Hematopoietic multipotent progenitor cell treated with erythropoietin and hydrocortisone succinate and interleukin-3 and kit ligand, for 4 days (in vitro differentiated cells): ENCODE data around the gene SP1.
"Not testable (repeated sequence)": the region's sequence is repeated elsewhere in the genome, so short reads cannot be mapped to it uniquely, and the experiment has no call there.

Source experiments
- DNase-seq: peaks from one replicate; pipeline ENCODE4 v3.0.0-alpha.2; 2015

Gene SP1

DNA sequence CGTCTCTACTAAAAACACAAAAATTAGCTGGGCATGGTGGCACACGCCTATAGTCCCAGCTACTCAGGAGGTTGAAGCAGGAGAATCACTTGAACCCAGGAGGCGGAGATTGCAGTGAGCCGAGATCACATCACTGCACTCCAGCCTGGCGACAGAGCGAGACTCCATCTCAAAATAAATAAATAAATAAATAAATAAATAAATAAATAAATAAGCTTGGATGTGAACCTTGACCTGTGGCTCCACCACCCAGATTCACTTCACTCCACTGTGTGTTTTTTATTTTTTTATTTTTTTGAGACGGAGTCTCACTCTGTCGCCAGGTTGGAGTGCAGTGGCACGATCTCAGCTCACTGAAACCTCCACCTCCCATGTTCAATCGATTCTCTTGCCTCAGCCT is 18.3 kb upstream of the SP1 start:
- not testable (repeated sequence) for DNase-seq

DNA sequence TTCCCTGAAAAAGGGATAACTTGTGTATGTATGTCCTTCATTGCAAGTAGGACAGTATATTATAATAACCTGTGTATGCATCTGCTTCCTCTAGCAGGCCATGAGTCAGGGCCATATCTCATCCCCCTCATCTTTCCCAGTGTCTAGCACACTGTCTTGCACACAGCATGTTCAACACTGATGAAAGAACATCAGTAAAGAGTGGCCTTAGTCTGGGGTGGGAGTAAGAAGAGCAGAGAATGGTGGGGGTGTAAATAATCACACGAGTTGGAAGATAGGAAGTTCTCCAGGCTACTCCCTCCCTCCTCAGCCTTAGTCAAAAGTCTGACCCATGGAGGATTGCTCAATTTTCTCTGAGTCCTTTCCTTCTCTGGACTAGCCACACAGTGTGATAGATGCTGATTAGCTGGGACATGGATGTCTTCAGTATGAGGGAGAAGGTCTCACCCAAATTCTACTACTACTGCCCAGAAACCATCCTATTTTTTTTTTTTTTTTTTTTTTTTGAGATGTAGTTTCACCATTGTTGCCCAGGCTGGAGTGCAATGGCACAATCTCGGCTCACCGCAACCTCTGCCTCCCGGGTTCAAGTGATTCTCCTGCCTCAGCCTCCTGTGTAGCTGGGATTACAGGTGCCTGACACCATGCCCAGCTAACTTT is 14.6 kb upstream of the SP1 start:
- DNase-seq: peak; percentile 74

DNA sequence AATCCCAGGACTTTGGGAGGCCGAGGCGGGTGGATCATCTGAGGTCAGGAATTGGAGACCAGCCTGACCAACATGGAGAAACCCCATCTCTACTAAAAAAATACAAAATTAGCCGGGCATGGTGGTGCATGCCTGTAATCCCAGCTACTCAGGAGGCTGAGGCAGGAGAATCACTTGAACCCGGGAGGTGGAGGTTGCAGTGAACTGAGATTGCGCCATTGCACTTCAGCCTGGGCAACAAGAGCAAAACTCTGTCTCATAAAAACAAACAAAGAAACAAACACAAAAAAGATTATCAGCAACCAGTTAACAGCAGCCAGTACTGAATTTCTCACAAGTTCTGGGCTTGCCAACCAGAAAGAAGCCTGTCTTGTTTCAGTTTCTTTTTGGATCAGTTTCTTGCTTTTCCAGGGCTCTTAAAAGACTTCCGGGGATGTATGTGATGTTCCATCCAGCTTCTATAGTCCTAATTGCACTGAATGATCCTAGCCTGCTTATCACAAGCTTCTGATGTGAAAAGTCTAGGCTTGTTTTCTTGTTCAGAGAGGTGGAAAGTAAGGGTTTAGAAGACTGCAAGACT is 6.3 kb upstream of the SP1 start:
- DNase-seq: not testable (repeated sequence)

DNA sequence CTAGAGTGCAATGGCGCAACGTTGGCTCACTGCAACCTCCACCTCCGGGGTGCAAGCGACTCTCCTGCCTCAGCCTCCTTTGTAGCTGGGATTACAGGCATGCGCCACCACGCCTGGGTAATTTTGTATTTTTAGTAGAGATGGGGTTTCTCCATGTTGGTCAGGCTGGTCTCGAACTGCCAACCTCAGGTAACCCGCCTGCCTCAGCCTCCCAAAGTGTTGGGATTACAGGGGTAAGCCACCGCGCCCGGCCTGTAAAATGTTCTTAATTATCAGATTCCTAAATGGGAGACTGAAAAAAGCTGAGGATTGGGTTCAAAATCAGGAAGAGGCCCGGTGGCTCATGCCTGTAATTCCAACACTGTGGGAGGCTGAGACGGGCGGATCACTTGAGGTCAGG is 5.7 kb upstream of the SP1 start:
- DNase-seq: not testable (repeated sequence)

DNA sequence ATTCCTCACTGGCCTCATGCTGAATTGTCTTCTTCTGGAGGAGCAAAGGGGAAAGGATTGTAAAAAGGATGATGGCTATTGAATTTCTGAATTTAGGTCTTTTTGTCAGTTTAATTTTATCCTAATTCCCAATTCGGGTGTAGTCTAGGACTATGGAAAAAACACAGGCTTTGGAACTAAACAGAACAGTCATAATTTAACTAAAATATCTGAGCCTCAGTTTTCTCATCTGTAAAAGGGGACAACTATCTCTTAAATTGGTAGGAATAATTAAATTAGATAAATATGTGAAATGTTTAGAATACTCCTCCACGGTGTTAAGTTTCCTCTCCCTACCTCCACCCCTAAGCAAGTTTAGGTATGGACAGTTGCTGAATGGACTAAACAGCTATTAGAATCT is 3.2 kb upstream of the SP1 start:
- DNase-seq: no peak

DNA sequence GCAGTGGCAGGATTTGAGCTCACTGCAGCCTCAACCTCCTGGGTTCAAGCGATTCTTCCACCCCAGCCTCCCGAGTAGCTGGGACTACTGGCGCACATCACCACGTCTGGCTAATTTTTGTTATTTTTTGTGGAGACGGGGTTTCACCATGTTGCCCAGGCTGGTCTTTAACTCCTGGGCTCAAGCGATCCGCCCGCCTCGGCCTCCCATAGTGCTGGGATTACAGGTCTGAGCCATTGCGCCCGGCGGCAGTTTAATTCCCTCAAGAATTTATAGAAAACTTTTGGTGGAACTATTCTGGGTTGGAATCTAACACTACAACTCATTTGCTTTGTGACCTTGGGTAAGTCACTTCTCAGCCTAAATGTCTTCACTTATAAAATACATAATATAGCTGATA is 1.8 kb upstream of the SP1 start:
- no peak for DNase-seq

DNA sequence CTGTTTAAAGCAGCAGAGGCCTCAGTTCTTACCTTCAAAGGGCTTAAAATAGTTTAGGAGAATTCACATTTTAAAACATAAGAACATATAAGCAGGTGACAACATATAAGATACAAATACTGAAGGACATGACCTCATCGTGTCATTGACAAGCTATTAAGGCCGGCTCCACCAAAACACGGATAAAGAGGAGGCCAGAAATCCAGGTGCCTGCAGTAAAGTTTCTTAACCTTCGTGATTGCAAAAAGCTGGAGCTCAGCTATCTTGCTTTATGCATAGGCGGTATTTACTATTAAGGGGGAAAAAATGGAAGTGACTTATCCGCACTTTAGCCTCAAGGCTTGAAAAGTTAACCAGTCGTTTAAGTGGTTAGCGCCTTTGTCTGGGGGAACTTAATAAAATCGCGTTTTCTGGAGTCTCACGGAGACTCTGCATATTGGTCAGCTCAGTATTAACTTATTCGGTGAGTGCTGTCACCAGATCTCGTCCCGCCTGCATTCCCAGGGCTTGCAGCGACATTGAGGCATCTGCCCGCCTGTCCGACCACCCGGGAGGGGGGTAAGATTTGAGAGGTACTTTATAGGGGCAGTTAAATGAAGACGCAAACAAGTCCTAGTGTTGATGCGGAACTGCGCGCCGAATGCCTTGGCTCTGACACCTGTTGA is 1.1 kb upstream of the SP1 start:
- DNase-seq: peak; percentile 52

DNA sequence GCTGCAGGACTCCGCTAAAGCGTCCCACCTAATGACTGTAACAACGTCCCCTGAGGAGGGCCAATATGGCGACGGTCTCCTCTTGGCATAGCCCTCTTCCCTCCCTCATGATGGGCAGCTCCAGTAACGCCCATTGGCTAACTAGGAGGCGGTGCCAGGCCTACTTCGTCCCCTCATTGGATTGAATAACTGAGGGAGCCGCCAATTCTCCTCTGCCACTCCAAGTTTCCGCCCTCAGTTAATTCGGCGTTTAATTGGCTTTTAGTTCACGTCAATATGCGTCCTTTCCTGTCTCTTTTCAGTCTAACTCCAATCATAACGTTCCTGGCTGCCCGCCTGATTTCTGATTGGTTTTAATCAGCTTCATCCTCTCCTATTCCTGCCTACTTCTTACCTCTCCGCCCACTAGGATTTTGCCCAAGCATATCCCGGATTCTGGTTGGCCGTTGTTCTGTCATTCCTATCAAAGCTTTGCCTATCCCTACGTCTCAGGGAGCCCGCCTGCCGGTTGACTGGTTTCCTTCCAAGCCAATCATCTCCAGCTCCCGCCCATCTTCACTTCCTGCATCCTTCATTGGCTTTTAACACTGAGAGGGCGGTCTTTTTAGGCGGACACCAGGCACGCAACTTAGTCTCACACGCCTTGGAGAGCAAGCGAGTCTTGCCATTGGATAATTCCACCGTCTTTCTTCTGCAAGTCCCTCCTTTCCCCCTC is 430 bp upstream of the SP1 start:
- peak; percentile 100 for DNase-seq

DNA sequence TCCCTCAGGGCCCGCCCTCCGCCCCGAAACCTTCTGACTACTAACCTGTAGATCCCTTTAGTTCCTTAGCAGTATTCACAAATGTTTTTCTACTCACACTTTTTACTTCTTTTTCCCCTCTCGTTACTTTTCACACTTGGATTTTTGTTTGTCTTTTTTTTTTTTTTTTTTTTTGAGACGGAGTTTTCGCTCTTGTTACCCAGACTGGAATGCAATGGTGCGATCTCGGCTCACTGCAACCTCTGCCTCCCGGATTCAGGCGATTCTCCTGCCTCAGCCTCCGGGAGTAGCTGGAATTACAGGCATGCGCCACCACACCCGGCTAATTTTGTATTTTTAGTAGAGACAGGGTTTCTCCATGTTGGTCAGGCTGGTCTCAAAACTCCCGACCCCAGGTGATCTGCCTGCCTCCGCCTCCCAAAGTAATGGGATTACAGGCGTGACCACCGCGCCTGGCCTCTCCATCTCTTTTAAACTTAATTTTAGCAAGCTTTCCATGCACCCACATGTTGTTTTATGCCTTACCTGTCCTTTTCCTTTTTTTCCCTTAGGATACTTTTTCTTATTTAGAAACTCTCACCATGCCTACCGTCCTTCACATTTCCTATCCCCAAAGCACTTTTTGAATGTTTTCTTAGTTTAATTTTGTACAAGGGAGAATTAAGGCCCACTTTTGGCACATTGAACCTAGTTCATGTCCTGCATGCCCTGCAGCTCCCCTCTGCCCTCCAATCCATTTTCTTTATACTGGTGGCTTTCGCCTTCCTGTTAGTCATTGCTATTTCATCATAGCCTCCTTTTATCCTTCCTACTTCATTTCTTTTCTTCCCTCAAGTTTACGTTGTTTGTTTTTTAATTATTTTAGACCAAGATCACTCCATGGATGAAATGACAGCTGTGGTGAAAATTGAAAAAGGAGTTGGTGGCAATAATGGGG is 1.1 kb downstream of the SP1 start:
- DNase-seq: peak; percentile 55

DNA sequence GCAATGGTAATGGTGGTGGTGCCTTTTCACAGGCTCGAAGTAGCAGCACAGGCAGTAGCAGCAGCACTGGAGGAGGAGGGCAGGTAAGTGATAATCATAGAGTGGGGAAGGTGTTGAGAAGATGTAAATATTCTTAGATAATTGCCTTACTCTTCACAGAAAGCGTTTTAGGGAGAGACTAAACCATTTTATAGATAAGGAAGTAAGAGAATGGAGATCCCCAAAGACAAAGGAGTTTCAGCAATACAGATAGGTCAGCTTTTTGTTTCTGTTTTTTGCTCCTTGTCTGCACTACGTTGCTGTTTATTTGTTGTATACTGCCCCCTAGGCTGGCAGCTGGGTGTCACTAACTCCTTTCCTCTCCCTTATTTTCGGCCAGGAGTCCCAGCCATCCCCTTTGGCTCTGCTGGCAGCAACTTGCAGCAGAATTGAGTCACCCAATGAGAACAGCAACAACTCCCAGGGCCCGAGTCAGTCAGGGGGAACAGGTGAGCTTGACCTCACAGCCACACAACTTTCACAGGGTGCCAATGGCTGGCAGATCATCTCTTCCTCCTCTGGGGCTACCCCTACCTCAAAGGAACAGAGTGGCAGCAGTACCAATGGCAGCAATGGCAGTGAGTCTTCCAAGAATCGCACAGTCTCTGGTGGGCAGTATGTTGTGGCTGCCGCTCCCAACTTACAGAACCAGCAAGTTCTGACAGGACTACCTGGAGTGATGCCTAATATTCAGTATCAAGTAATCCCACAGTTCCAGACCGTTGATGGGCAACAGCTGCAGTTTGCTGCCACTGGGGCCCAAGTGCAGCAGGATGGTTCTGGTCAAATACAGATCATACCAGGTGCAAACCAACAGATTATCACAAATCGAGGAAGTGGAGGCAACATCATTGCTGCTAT is 2.0 kb downstream of the SP1 start:
- peak; percentile 89 for DNase-seq

DNA sequence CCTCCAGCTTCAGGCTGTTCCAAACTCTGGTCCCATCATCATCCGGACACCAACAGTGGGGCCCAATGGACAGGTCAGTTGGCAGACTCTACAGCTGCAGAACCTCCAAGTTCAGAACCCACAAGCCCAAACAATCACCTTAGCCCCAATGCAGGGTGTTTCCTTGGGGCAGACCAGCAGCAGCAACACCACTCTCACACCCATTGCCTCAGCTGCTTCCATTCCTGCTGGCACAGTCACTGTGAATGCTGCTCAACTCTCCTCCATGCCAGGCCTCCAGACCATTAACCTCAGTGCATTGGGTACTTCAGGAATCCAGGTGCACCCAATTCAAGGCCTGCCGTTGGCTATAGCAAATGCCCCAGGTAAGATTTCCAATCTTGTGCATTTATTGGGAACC is 3.3 kb downstream of the SP1 start:
- no peak for DNase-seq

DNA sequence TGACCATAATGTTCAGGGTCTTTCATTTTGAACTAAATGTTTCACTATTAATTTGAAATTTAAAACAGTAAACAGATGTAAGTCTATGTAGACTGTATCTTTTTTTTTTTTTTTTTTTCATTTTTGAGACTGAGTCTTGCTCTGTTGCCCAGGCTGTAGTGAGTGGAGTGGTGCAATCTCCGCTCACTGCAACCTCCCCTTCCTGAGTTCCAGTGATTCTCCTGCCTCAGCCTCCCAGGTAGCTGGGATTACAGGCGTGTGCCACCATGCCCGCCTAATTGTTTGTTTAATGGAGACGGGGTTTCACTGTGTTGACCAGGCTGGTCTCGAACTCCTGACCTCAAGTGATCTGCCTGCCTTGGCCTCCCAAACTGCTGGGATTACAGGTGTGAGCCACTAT is 6.4 kb downstream of the SP1 start:
- DNase-seq: not testable (repeated sequence)

DNA sequence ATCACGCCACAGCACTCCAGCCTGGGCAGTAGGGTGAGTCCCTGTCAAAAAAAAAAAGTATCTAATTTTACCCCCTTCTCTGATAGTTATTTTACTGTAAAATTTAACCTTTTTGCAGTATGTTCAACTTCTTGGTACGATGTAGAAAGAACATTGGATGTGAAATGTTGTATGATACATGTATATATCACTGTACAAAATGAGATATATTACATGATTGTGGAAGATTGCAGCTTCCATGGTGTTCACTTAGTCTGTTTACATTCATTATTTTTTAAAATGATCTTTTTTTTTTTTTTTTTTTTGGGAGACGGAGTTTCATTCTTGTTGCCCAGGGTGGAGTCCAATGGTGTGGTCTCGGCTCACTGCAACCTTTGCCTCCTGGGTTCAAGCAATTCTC is 9.0 kb downstream of the SP1 start:
- no peak for DNase-seq

DNA sequence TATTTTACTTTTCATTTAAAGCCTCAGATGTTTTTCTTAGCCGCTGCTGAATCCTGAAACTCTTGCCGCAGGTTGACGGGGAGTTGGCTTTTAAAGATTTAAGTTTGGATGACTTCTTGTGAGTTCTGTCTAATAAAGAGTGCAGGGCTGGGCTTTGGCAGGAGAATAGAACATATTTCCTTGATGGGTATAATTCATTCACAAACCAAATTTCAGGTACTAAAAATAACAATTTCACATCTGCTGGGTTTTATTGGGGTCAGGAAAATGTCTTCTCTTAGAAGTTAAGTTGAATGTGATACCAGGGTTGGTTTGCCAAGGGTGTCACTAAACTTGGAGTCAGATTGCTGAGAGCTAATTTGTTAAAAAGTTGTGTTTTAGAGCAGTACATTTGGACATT is 9.7 kb downstream of the SP1 start:
- DNase-seq: no peak

DNA sequence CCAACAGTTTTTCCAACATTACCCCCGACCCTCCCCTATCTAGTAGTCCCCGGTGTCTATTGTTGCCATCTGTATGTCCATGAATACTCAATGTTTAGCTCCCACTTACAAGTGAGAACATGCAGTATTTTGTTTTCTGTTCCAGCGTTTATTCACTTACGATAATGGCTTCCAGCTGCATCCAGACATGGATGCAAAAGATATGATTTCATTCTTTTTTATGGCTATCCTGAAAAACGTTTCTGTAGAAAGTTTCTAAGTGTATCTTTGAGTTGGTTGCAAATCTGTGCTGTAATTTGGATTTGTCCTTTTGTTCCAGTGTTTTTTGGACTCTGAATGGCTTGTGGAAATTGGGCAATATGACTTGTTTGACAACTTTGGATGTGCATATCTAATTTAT is 11.7 kb downstream of the SP1 start:
- no peak for DNase-seq

DNA sequence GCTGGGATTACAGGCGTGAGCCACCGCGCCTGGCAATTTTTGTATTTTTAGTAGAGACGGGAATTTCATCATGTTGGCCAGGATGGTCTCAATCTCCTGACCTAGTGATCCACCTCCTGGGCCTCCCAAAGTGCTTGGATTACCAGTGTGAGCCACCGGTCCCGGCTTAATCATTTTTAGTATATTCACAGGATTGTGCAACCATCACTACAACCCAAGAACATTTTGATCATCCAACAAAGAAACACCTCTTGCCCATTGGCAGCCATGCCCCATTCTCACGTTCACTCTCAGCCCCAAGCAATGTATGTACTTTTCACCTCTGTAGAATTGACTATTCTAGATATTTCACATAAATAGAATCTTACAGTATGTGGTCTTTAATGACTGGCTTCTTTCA is 19.9 kb downstream of the SP1 start:
- no peak for DNase-seq

DNA sequence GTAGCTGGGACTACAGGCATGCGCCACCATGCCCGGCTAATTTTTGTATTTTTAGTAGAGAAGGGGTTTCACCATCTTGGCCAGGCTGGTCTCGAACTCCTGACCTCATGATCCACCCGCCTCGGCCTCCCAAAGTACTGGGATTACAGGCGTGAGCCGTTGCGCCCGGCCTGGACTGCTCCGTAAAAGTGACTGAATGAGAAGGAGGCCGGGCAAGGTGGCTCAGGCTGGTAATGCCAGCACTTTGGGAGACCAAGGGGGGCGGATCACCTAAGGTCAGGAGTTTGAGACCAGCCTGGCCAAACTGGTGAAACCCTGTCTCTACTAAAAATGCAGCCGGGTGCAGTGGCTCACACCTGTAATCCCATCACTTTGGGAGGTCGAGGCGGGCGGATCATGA is 22.4 kb downstream of the SP1 start:
- DNase-seq: not testable (repeated sequence)

DNA sequence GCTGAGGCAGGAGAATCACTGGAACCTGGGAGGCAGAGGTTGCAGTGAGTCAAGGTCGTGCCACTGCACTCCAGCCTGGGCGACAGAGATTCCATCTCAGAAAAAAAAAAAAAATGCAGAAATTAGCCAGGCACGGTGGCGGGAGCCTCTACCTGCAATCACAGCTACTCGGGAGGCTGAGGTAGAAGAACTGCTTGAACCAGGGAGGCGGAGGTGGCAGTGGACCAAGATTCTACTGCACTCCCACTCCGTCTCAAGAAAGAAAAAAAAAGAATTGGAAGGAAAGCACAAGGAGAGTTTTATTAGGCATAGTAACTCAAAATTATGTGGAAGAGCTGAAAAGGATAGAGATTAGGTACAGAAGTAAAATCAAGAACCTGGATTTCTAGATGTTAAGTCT is 22.9 kb downstream of the SP1 start:
- no peak for DNase-seq

DNA sequence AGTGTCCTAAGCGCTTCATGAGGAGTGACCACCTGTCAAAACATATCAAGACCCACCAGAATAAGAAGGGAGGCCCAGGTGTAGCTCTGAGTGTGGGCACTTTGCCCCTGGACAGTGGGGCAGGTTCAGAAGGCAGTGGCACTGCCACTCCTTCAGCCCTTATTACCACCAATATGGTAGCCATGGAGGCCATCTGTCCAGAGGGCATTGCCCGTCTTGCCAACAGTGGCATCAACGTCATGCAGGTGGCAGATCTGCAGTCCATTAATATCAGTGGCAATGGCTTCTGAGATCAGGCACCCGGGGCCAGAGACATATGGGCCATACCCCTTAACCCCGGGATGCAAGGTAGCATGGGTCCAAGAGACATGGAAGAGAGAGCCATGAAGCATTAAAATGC is 31.0 kb downstream of the SP1 start:
- no peak for DNase-seq

DNA sequence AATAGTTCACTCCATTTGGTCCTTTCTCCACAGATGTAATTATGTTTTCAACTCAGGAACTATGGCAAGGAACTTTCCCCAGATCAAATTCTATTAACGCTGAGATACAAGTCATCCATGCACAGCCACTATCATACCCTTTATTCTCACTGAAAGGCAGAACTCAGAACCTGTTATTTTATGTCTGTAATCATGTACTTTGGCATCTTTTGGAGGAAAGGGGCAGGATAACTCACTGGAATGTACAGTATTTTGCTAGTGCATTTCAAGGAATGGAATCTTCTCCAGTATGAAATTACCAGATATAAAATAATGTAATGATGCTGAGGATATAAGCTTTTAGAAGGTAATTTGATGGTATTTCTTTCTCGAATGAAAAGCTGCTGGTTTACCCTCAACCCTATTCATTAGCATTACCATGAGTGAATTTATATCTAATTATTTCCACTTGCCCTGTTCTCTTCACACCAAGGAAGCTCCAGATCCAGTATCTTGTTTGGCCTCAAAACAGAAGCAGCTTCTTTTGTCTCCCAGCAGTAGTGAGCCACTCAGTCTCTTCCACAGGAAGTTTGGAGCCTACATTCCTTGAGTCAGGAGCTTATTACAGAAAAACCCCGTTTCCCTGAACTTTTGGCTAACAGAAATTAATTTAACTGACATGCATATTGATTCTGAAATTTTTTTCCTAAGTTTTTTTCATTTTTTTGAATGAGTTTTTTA is 33.7 kb downstream of the SP1 start:
- no peak for DNase-seq
